Kidney capillary endothelial cell (primary cell): ENCODE results near the gene ESR2.
"Not testable (repeated sequence)": the region's sequence is repeated elsewhere in the genome, so short reads cannot be mapped to it uniquely, and the experiment has no call there.

Source experiments
- DNase-seq: peaks from one replicate; pipeline ENCODE4 v3.0.0-alpha.2; 2018; ENCODE audit warnings: low spot score

Gene ESR2

GRCh38 chr14:64038841-64039542 is 255.2 kb downstream of the ESR2 start:
- DNase-seq, result no peak

- DNase-seq, result not testable (repeated sequence)
Observed at GRCh38 chr14:64037869-64038745, 256.1 kb downstream of the ESR2 start.

GRCh38 chr14:64035143-64035542 is 259.0 kb downstream of the ESR2 start:
- no peak for DNase-seq
